GM12864 (cell line): ENCODE measurements around the gene PLA2G4C.
A peak's percentile ranks its signal among the peaks of the same experiment; 100 is the strongest.

ENCODE experiments used
- DNase-seq: peaks from one replicate; pipeline ENCODE4 v3.0.0-alpha.2; 2011; ENCODE audit warnings: low read depth
- H3K4me3 ChIP-seq: 2 replicates; pipeline ENCODE4 v1.5.1; 2011; ENCODE audit warnings: mild to moderate bottlenecking, low read depth, low read length, control low read depth
- CTCF ChIP-seq: IDR thresholded peaks from 2 replicates; pipeline ENCODE4 v1.5.1; 2011; ENCODE audit warnings: low read depth, mild to moderate bottlenecking, moderate library complexity, low read length, control low read depth, inconsistent platforms; ENCODE audit errors: missing control alignments

The PLA2G4C gene

GRCh38 chr19:48123907-48124651, 13.5 kb upstream of the PLA2G4C start:
- no peak for DNase-seq
- H3K4me3 ChIP-seq, result no peak overlapping the region
- TF ChIP-seq CTCF, result peak; percentile 3

- no peak overlapping the region for H3K4me3 ChIP-seq
- no peak for DNase-seq
- TF ChIP-seq CTCF, result no peak
These were observed 11.8 kb upstream of the PLA2G4C start for GRCh38 chr19:48122421-48122820.

GRCh38 chr19:48121909-48122371, 11.3 kb upstream of the PLA2G4C start:
- no peak overlapping the region for H3K4me3 ChIP-seq
- no peak for TF ChIP-seq CTCF
- DNase-seq, result no peak

- no peak overlapping the region for H3K4me3 ChIP-seq
- DNase-seq, result no peak
- no peak for TF ChIP-seq CTCF
These were observed 10.4 kb upstream of the PLA2G4C start for GRCh38 chr19:48121066-48121465.

DNA sequence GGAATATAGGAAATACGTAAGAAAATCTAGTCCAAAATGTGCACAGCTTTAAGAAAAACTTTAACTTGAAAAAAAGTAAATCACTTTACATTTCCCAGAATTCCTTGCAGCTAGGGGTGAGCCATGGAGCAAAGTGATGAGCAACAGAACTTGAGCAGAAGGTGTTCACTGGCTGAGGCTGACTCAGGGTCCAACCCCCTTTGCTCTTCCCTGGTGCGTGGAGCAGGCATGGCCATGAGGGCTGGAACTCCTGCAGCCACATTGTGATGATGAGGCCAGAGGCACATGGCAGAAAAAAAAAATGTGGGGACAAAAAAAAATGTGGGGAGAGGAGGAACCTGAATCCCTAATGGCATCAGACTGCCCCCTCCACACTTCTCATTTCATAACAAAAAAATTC, 9.9 kb upstream of the PLA2G4C start:
- no peak for DNase-seq
- TF ChIP-seq CTCF, result no peak

GRCh38 chr19:48118131-48118517, 7.5 kb upstream of the PLA2G4C start:
- DNase-seq, result no peak
- TF ChIP-seq CTCF, result no peak
- no peak overlapping the region for H3K4me3 ChIP-seq

More for the DNA sequence above, 9.9 kb upstream of the PLA2G4C start:
- no peak overlapping the region for H3K4me3 ChIP-seq
